Amniotic stem cell (primary cell): ENCODE measurements around the gene GRIK4.

Source experiments
- DNase-seq: peaks from one replicate; lab custom pipeline; 2025; lab: John Stamatoyannopoulos, UW

The GRIK4 gene

DNA sequence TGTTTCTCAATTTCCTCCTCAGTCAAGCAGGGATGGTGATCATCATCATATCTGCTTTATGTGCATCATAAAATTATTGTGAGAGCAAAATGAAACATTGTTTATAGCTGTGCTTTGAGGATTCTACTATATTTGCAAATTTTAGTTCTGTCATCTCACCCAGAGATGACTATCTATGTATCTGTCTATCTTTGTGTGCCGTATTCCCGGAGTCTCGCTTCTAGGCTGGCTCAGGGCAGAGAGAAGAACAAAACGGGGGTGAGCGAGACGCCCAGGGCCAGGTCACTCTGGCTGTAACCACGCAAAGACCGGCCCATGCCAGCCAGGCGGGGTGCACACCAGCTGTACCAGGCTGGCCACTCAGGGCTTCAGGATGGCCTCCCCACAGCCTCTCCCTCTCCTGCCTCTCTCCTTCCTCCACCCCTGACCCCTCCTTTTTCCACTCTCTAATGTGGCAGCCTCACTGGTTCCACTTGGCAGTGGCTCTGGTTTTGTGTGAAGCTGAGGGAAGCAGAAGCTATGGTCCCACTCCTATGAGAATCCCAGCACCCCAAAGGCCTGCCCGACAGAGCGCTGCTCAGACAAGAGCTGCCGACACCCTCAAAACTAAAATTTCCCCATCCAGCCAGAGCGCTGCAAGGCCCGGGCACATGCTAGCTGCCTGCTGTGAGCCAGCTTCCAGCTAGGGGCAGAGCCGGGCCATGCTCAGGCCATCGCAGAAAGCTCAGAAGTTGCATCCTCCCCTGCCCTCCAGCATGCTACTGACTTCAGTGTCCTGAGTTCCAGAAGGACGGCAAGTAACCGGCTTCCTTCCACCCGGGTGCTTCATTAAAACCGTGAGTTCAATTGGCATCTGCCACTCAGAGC lies 372.8 kb downstream of the GRIK4 start:
- no peak for DNase-seq

DNA sequence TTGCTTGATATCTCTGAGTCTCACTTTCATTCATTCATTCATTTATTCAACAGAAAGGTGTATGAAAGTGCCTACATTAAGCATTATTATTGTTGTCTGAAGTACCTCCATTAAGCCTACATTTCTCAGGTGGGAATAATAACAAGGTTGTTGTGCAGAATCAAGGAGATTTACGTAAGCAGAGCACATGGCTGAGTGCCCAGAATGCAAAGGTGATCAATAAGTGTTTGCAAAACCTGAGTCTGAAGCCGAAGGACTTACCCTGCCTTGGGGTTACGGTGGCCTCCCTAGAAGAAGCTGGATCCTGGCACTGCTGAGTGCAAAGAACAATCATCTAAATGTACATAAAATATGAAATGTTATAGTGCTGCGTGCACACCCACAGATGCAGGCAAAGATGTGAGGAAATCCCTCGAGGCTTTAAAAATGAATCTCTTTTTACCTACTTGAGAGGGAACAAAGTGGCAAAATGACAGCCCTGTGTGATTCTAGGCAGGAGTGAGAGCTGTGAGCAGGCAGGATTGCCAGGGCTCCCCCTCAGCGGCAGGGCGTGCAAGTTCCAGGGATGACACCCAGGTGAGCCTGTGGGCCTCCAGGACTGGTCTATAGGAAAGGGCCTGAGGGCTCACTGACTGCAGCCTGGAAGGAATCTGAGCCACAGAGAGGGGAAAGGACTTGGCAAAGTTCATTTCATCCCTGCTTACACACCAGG lies 379.2 kb downstream of the GRIK4 start:
- no peak for DNase-seq

DNA sequence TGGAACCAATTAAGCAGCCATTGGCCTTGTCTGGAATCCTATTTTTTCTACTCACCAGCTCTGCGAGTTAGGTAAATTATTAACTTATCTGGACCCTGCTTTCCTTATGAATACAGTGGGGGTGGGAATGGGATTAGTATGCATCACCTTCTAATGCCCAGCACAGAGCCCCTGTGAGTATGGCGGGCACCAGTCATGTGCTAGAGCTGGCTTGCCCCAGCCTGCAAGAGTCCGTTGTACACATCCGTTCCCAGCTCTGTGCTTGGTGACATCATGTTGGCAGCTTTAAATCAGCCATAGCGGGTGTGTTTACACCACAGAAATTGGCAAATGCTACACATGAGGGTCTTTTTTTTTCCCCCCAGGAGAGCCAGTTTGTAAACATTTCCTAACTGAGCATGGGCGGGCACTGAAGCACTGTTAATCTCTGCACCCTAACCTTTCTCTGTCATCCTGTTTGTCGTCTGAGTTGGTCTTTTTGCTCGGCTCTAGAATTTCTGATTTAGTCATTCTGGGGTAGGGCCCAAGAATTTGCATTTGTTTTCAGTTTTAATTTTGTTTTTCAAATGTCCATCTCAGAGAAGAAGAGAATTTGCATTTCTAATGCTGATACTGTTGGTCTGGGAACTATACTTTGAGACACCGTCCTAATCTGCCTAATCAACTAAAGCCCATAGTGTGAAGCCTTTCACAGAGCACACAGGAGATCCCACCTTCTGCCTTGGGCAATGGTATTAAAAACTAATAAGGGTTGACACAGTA lies 382.1 kb downstream of the GRIK4 start:
- DNase-seq = no peak

DNA sequence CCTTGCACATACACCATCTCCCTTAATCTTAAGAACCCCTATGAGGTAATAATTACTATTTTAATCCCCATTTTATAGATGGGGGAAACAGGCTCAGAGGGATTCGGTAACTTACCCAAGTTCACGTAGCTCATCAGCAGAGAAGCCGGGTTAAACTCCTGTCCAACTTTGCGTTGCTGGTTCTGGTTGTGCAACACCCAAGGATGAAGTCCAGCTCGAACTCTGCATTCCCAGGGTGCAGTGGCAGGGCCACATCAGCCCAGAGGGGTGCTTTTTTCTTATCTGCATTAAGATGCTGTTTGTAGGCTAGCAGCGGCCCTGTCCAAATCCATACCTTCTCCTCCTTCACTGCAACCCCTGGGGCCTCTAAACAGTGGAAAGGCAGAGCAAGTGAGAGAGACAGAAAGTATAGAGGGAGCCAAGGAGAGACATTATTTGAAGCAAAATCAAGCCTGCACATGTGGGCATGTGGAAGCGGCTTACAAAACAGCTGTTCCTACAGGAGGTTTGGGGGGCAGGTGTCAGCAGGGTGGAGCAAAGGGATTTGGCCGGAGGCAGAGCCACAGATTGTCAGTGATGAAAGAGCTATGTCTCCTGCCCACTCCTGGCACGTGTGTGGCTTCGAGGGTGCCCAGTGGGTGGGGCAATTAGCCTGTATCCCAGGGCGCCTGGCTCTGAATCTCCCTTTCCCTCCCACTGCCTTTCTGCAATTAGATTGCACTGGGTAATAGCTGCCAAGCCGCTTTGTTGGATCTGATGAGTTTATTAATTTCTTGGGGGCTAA lies 382.8 kb downstream of the GRIK4 start:
- no peak for DNase-seq

DNA sequence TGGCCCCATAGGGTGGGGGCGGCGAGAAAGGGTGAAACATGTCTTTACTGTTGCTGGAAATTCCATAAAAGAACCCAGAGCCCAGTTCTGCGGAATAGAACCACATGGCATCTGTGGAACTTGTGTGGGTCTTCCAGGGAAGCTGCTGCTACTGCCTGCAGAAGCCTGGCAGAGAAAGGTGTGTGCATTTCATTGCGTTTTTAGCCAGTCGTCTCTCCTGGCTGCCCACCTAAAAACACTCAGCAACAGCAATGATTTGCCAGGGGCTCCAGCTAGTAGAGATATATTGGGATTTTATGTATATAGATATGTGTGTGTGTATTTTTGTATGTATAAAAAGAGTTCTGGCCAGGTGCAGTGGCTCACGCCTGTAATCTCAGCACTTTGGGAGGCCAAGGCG lies 385.1 kb downstream of the GRIK4 start:
- no peak for DNase-seq

DNA sequence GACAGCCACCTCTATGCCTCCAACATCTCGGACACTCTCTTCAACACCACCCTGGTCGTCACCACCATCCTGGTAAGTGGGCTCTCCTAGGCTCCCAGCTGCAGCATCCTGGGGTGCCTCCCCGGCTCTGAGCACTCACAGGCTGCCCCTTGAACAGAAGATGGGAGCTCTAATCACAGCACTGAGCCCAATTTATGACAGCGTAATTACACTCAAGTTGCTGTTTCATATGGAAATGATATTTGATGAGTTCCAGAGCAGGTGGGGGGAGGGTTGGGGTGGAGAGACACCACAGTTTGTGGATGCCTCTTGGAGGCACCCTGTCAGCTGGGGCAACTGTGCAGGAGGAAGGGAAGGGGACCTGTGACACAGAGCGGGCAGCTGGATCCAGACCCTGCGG lies 387.0 kb downstream of the GRIK4 start:
- DNase-seq = no peak

DNA sequence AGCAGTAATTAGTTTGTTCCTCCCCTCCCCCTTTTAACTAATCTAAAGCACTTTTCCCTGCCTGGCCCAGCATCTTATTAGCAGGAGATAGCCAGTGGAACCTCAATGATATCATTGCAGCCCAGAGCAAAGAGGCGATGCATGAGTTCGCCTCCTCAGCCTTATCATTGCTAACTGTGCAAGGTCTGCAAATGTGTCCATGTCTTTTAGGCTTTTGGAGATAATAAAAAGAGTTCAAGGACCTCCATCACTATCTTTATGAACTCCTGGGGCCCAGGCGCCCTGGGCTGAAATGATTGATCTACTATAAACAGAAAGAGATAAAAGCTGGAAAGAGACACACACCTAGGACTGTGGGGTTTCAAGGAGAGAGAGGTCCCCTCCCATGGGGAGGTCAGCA lies 388.2 kb downstream of the GRIK4 start:
- no peak for DNase-seq

DNA sequence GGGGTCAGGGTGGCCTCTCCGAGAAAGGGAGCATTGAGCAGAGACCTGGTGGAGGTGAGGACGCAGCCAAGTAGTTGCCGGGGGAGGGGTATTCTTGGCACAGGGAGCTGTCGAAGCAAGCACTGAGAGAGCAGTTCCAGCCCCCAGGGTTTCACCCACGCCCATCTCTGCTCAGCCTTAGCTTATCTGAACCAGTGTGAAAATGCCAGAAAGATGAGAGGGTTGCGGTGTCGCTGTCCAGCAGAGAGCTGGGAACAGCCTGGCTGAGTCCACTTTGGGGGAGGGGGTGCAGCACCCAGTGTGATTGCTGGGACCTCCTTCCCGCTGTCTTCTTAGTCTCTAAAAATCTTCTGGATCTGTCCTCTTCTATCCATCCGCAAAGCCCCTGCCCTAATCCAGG lies 389.1 kb downstream of the GRIK4 start:
- no peak for DNase-seq

DNA sequence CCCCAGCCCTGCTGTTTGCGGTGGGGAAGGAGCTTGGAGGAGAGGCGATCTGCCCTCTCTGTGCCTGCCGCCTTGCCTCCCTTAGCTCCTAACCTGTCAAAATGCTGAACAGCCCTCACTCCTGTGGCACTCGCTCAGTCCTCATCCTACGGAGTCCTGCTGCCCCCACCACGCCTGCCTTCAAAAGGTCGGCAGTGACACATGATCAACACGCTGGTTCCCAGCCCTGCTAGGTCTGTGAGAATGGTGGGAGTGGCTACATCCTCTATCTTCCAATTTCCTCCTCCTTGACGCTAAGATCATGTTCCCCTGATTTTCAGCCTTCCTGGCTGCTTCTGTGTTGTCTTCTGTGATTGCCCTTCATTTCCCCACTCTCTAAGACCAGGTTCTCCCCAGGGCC lies 392.1 kb downstream of the GRIK4 start:
- DNase-seq = no peak

DNA sequence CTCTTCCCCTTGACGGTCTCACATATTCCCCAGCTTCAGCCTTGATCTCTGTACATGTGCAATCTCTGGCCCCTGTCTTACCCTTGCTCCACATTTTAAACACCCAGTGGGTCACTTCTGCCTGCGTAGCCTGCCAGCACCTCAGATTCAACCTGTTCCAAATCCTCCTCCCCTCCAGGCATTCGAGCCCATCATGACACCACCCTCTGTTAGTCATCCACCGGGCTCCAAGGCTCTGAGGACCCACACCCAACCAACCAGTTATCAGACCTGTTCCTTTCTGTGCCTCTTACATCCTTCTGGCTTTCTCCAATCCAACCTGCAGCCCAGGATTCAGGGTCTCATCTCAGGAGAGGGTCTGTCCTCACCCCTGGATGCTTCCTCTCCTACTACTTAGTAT lies 392.6 kb downstream of the GRIK4 start:
- DNase-seq = no peak

DNA sequence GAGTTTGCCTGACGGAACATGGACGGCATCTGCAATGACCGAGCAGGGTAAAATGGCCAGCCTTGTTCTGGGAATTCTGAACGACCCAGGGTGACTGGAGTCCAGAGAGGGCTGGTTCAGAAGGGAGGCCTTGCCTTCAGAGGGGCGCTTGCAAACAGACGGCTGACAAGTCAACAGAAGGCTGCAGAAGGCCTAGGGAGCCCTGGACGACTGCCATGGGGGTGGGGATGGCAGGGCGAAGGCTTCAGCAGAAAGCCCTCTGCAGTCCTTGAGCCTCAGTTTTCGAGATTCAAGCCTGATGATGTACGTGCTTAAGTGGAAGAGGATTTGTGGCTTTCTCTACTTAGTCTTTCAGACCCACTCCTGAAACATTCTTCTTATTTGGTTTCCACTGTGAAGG lies 395.2 kb downstream of the GRIK4 start:
- DNase-seq = no peak

DNA sequence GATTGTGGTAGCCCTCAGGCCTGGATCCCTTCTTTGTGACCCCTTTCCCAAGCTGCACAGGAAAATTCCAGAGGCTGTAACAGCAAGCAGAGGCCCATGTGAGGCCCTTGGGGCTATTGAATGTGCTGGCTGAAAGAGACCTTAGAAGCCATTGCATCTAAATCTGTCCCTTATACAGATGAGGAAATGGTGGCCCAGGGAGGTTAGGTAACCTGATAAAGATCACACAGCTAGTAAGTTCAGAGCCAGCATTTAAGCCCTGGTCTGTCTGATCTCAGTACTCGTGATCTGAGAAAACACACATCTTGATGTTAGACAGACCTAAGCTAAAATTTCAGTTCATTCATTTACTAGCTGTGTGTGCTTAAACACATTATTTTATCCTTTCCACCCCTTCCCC lies 396.4 kb downstream of the GRIK4 start:
- no peak for DNase-seq

DNA sequence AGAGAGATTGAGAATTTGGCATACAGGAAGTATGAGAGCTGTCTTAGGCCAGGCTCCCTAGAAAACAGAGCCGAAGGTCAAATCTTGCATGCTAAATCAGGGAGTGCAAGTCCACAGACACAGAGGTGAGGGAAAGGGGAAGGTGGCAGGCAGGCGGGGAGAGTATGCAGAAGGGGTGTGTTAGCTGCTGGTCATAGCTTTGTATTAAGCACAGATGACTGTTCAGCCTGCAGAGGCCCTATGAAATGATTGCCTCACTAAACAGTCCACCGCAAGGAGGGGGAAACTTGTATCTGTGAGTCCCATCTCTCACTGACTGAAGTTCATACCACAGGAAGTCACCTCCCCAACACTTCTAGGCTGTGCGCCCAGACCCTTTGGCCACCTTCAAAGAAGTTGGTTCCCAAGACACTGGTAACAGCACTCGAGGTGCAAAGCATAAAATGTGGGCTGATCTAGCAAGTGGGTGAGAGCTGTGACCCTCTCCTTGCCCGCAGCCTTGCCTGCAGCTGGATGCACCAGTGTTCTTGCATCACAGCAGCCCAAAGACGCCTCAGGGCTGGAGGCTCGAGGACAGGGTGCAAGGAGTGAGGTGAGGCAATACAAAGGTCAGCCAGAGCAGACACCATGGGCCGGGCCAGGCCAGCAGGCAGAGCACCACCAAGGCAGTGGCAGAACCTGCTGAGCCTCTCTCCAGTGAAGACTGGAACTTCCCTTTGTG lies 397.1 kb downstream of the GRIK4 start:
- no peak for DNase-seq

DNA sequence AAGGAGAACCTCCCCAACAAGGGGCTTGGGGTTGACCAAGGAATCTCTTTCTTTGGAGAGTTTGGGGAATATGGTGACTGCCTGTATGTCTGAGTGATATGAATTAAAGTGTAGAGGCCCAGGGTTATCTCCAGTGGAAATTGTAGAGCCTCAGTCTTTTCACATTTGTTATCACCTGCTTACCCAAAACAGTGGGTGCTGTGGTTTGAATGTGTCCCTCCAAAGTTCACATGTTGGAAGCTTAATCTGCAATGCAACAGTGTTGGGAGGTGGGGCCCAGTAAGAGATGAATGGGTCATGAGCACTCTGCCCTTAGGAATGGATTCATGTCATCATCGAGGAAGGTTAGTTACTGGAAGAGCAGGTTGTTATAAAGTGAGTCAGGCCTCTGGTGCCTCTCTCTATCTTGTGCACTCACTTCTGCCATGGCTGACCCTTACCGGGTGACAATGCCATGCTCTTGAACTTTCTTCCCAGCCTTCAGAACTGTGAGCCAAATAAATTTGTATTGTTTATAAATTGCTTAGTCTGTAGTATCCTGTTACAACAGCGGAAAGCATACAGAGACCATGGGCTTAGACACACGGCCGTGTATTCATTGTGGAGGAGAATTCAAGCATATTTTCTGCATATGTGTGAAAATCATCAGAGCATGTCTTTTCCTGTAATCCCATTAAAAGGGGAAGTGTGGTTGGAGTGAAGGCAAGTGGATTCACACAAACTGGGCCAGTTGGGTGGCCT lies 398.3 kb downstream of the GRIK4 start:
- no peak for DNase-seq

DNA sequence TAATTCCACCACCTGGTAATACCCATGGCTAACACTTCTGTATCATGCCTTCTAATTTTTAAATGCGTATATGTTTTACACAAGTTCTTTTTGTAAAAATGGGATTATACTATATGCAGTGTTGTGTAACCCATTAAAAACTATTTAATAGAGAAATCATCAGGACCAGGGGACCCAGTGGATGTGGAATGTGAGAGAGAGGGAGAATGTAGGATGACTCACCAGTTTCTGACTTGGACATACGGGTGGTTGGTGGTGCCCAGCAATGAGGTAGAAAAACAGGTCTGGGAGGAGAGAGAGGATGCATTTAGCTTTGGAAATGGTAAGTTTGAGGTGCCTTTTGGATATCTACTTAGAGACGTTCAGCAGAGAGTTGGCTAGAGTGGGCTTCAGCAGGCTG lies 400.4 kb downstream of the GRIK4 start:
- DNase-seq = no peak

DNA sequence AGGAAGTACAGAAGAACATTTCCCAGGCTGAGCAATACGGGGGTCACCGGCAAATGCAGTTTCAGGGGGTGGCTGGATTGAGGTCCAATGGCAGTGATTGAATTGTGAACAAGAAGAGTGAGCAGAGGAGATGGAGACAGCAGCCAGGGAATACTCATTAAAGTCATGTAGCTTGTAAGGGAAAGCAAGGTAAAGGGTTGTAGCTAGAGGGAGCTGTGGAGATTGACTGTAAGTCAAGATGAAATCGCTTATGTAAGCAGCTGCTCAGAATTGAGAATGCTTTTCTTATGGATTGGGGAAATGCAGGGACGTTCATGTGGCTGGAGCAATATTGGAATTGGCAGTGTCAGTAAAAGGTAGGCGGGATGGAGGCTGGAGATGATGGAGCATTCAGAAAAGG lies 401.0 kb downstream of the GRIK4 start:
- DNase-seq = no peak

DNA sequence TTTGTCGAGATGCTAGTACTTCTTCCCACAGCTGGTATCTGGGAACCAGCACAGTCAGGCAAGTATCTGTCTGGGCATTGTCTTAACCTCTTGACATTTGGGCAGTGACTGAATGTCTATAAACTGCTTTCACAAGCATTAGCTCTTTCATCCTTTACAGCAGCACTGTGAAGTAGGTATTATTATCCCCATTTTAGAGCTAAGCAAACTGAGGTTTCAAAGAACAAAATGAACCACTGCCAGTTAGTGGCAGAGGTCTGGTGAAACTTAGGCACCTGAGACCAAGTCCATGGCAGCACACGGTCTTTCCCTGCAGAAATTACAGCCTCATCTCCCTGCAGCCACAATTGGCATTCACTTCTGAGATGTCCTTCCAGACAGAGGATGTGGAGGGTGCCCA lies 401.4 kb downstream of the GRIK4 start:
- no peak for DNase-seq

DNA sequence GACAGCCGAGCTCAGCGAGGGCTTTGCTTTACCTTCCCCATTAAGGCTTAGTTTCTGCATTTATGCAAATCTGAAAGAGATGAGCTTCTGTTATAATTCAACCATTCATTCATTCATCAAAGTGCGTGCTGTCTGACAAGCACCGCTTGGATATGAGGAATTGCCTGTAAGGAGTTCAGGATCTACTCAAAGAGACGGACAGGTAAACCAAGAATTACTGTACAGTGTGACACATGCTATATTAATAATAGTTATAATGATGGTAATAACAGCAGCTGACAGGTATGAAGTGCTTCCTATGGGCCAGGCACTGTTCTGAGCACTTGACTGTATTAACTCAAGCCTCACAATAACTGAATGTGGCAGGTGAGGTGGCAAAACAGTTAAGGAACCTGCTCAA lies 402.5 kb downstream of the GRIK4 start:
- DNase-seq = no peak

DNA sequence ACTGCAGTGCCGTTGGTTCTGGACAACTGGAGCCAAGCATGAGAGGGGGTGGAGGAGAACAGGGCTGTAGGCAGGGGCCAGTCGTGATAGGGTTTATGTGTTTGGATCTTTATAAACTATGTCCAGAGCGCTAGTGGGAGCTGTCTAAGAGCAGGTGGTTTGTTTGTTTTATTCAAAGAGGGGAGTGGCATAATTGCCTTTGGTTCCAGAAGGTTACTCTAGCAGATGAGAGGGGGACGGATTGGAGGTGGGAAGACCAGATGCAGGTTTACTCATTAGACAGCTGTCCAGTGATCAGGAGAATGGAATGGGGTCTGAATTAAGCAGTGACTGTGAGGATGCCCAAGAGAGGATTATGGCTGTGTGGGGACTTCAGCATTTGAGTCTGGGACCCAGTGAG lies 403.1 kb downstream of the GRIK4 start:
- no peak for DNase-seq

DNA sequence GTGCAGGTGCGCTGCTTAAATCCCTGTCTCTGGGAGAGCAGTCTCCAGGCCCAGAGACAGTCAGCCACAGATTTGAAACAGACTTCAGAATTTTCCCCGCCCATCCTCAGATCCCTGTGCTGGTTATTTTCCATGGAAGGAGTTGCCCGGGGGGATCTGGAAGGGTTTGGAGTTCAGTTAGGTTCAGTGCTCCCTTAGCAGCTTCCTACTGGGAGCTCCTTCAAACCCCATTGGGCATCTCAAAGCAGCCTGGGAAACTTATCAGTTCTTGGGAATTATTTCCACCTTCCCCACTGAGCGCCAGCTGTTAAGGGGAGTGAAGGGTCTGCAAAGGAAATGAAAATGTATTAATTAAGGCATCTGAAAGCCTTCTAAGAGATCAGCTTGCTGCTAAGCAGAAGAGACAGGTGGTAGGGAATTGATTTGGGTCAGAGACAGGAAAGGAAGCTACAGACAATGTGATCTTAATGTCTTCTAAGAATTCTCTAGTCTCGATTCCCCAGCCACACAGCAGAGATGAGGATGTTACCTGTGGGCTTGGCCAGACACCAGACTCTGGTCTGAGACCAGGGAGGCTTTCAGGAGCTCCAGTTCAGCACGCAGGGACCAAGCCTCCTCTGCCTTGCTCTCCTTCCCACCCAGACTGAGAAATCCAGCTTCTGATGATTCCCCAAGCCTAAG lies 406.2 kb downstream of the GRIK4 start:
- no peak for DNase-seq
